ENCODE results near the gene ARHGEF16. TPM values are rescaled to one million over a fixed set of nuclear protein-coding genes. Genes with fewer than 3 reads are reported as not detected.

ARHGEF16 gene
- total RNA-seq, 2 donors from 2014 or later, result 0.29 to 0.32 TPM

GRCh38 chr1:3462356-3463012 lies 8.0 kb downstream of the ARHGEF16 start:
- intact Hi-C loops (cut with DNase I), result no loop called here
- DNase-seq (ENCODE audit: low spot score), result peak; percentile 77

DNA sequence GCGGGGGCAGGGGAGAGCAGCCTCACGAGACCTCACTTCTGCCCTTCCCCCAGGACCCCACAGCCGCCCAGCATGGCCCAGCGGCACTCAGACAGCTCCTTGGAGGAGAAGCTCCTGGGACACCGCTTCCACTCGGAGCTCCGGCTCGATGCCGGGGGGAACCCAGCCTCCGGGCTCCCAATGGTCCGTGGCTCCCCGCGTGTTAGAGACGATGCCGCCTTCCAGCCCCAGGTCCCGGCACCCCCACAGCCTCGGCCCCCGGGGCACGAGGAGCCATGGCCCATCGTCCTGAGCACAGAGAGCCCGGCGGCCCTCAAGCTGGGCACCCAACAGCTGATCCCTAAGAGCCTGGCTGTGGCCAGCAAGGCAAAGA lies 8.5 kb downstream of the ARHGEF16 start:
- DNase-seq (ENCODE audit: low spot score), result peak; percentile 71
- intact Hi-C loops (cut with DNase I), result no loop called here

- intact Hi-C loops (cut with DNase I), result no loop called here
- peak; percentile 78 for DNase-seq (ENCODE audit: low spot score)
These were observed 9.0 kb downstream of the ARHGEF16 start for GRCh38 chr1:3463408-3463863.

DNA sequence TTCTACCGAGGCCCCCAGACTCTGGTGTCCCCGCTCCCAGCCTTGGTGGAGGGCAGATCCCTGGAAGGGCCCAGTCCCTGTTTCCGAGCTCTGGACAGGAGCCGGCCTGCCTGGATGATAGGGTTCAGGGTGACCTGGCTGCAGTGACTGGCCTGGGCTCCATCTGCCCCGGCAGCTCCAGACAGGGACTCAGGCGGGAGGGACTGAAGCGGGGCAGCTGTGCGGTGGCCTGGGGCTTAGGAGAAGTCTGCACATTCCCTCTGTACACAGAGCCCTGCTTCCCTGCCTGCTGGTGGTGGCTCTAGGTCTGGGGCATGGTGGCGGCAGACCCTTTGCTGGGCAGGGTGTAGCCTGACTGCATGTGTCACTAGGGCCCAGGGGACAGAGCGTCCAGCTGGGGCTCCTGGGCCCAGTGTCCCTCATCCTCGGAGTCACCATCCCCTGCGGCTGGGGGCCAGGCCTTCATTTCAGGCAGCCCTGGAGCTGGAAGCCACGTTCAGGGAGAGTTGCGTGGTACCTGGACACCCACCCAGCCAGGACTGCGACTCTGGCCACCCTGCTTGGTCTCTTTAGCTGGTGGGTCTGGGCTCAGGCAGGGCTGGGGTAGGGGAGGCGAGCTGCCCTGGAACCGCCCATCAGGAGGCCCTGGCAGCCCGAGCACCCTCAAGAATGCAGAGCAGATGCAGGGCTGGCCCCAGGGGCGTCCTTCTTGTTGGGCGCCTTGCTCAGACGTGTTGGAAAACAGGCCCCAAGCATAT lies 9.6 kb downstream of the ARHGEF16 start:
- DNase-seq (ENCODE audit: low spot score), result peak; percentile 77
- intact Hi-C loops (cut with DNase I), result no loop called here

GRCh38 chr1:3464649-3465025 lies 10.2 kb downstream of the ARHGEF16 start:
- no peak for DNase-seq (ENCODE audit: low spot score)
- intact Hi-C loops (cut with DNase I), result no loop called here

GRCh38 chr1:3465091-3465934 lies 10.8 kb downstream of the ARHGEF16 start:
- peak; percentile 76 for DNase-seq (ENCODE audit: low spot score)
- intact Hi-C loops (cut with DNase I), result no loop called here

DNA sequence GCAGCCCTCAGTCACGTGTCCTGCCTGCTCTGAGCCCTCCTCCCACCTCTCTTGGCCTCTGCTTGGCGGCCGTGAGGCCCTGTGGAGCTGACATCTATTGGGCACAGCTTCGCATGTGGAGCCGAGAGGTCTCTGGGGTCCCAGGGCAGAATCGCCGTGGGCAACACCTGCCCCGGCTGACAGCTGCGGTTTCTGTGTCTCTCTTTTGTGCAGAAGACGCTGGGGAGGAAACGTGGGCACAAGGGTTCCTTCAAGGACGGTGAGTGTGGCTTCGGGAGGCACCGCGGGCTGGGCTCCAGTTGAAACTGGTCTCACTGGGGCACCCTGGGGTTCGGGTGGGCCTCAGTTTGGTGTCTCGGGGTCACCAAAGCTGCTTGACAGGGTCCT lies 11.5 kb downstream of the ARHGEF16 start:
- intact Hi-C loops (cut with DNase I), result no loop called here
- DNase-seq (ENCODE audit: low spot score), result no peak

DNA sequence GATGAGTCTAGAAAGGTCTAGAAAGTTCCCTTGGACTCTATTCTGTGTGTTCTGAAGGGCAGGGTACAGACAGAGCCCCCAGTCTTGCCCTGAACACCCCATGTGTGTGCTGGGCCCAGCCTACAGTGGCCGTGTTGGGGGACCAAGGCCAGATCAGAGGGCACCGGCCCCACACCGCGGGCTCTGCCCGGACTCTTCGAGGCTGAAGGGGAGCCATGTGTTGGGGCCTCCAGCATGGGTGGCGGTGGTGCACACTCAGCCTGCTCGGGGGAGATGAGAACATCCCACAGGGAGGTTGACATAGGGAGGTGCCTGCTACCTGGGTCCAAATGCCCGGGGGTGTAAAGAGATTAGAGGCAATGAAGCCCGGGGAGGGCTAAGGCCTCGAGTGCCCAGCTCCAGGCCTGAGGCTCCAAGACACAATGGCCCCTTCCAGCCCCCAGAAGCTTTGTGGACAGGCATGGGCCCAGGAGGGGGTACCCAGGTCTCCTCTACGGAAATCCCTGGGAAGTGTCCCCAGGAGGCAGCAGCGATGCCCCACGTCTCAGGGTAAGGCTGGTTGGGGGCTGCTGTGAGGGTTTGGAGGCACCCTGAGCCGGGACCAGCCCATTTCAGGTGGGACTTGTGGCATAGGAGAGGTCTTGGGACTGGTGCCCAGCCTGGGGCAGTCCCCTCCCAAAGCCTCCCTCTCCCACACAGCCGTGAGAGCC lies 12.1 kb downstream of the ARHGEF16 start:
- peak; percentile 73 for DNase-seq (ENCODE audit: low spot score)
- intact Hi-C loops (cut with DNase I), result no loop called here

DNA sequence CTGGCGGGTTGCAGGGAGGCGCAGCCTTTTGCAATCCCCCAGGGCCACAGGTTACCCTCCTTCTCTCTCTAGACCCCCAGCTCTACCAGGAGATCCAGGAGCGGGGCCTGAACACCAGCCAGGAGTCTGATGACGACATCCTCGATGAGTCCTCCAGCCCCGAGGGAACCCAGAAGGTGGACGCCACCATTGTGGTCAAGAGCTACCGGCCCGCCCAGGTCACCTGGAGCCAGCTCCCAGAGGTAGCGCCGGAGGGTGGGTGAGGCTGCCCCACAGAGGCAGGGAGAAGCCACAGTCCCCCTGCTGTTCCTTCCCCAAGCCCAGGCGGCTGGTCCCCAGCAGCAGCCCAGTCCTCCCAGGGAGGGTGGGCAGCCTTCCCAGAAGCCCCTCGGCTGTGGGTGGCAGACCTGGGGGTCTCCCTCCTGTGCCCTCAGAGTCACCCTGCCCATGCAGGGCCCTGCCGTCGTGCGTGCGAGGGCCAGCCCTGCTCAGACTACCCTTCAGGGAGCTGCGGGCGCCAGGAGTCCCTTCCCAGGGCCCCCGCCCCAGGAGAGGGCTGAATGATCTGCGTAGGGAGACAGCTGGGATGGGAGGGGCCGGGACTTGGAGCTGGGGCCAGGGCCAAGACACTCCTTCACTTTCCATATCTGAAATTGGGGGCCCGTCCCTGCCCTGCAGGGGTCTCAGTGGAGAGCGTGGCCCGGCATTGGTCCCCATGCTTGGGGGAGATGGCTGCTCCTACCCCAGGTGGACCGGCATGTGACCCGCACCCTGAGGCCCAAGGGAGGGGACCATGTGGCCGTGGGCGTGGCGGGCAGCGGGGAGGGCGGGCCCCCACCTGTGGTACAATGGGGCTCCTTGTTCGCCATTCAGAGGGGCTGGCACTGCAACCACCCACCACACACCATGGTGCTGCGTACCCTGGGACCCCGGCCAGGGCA lies 12.9 kb downstream of the ARHGEF16 start:
- intact Hi-C loops (cut with DNase I), result no loop called here
- DNase-seq (ENCODE audit: low spot score), result peak; percentile 69

DNA sequence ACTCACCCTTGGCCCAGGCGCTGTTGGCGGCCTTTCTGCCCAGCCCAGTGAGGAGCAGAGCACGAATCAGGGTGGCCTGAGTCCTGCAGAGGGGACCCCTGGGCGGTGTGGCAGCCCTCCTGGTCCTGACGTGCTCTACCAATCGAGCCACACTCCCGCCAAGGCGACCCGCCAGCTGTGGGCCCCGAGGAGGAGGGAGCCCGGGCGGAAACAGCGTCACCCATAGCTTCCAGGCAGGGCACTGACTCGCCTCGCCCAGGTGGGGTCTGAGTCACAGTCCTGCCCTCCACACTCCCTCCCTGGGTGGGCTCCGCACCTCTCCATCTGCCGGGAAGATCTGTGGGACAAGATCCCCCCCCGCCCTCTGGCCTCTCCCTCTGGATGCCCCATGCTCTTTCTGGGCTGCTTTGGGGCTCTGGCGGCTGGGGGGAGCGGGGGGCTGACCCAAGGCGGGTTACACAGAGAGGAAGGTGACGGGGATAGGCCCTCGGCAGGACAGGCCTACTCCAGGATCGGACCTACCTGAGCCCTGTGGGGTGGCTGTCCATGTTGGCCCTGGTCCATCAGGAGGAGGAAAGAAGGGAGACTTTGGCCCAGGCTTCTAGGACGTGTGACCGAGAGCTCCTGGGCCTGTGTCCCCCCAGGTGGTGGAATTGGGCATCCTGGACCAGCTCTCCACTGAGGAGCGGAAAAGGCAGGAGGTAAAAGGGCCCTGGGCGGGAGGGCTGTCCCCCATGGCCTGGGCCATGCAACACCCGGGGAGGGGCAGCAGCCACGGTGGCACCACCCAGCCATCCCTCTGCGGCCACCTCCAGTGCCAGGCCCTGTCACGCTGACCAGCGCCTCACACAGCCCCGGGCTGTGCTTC lies 14.0 kb downstream of the ARHGEF16 start:
- intact Hi-C loops (cut with DNase I), result no loop called here
- peak; percentile 78 for DNase-seq (ENCODE audit: low spot score)

DNA sequence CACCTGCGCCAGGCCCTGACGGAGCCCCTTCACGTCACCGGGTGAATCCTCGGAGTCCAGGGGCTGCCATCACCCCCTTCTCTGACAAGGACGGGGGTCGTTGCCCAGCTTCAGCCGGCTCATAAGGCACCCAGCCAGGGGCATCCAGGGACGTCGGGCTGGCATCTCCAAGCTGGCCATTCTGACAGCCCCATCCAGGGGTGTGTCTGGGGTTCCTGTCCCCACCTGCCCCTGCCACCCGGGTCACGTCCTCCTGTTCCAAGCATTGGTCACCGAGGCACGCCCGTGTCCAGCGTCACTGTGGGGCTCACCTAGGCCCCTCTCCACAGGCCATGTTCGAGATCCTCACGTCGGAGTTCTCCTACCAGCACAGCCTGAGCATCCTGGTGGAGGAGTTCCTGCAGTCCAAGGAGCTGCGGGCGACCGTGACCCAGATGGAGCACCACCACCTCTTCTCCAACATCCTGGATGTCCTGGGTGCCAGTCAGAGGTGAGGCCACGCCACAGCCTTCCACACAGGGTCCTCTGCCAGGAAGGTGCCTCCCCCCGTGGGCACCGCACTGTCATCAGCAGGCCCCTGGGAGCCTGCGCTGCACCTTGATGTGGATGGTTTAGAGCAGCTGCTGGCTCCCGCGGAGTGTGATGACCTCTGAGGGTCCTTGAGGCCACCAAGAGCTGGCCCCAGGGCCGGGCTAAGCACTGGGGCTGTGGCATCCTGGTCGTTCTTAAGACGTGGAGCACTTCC lies 14.8 kb downstream of the ARHGEF16 start:
- intact Hi-C loops (cut with DNase I), result no loop called here
- DNase-seq (ENCODE audit: low spot score), result peak; percentile 76

GRCh38 chr1:3469849-3470649 lies 15.6 kb downstream of the ARHGEF16 start:
- intact Hi-C loops (cut with DNase I), result no loop called here
- no peak for DNase-seq (ENCODE audit: low spot score)

DNA sequence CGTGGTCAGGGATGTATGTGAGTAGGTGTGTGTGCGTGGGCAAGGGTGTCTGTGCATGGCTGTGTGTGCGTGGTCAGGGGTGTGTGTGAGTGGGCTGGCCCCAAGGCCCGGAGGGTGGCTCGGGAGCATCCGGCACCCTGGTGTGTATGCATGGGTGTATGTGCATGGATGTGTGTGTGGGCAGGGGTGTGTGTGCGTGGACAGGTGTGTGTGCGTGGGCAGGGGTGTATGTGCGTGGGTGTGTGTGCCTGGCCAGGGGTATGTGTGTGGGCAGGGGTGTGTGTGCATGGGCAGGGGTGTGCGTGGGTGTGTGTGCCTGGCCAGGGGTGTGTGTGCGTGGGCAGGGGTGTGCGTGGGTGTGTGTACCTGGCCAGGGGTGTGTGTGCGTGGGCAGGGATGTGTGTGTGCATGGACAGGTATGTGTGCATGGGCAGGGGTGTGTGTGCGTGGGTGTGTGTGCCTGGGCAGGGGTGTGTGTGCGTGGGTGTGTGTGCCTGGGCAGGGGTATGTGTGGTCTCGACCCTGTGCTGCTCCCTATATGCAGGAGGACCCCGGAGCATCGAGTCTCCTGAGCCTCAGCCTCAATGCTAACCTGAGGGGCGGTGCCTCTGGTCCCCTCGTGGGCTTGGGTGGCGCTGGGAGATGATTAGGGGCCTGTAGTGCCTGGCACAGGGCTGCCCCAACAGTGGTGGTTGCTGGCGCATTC lies 16.3 kb downstream of the ARHGEF16 start:
- DNase-seq (ENCODE audit: low spot score), result peak; percentile 79
- intact Hi-C loops (cut with DNase I), result no loop called here

GRCh38 chr1:3471356-3472087 lies 17.1 kb downstream of the ARHGEF16 start:
- peak; percentile 80 for DNase-seq (ENCODE audit: low spot score)
- intact Hi-C loops (cut with DNase I), result no loop called here
